SIG-M5 treated with dmso at 0.1 percent for 504 hours (cell line): ENCODE data around the gene LDLRAD3.

Source experiments
- DNase-seq: peaks from one replicate; lab custom pipeline; 2025; ENCODE audit not compliant: unreplicated experiment; lab: John Stamatoyannopoulos, UW

Gene LDLRAD3

GRCh38 chr11:36095716-36096115 is 151.9 kb downstream of the LDLRAD3 start:
- no peak for DNase-seq

GRCh38 chr11:36097219-36097650 is 153.4 kb downstream of the LDLRAD3 start:
- no peak for DNase-seq

GRCh38 chr11:36098087-36098486 is 154.2 kb downstream of the LDLRAD3 start:
- DNase-seq: no peak

- no peak for DNase-seq
Measured at GRCh38 chr11:36098853-36099375, 155.1 kb downstream of the LDLRAD3 start.

- DNase-seq: no peak
Measured at GRCh38 chr11:36101466-36101865, 157.6 kb downstream of the LDLRAD3 start.

DNA sequence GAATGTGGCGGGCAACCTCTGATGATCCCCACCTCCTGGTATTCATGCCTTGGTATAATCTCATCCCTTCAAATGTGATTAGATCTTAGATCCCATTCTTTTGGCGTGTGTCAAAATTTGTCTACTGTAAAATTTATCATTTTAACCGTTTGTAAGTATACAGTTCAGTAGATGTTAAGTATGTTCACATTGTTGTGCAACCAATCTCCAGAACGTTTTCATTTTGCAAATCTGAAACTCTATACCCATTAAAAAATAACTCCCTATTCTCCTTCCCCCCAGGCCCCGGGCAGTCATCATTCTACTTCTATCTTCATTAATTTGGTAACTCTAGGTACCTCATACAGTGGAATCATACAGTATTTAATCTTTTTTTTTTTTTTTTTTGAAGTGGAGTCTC is 159.0 kb downstream of the LDLRAD3 start:
- no peak for DNase-seq

- DNase-seq: no peak
Measured at GRCh38 chr11:36103933-36104530, 160.2 kb downstream of the LDLRAD3 start.

DNA sequence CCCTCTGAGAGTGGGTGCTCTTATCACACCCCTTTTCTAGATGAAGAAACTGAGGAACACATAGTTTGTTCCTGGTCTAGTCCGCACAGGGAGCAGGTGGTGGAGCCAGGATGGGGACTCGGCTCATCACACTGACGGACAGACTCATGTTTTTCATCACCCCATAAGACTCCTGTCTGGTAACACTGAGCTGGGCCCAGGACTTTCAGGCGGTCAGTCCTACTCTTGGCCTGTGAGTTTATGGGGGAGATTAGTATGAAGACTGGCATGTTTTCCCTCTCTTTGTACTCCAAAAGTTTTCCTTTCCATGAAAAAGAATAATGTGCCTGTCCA is 160.8 kb downstream of the LDLRAD3 start:
- no peak for DNase-seq

DNA sequence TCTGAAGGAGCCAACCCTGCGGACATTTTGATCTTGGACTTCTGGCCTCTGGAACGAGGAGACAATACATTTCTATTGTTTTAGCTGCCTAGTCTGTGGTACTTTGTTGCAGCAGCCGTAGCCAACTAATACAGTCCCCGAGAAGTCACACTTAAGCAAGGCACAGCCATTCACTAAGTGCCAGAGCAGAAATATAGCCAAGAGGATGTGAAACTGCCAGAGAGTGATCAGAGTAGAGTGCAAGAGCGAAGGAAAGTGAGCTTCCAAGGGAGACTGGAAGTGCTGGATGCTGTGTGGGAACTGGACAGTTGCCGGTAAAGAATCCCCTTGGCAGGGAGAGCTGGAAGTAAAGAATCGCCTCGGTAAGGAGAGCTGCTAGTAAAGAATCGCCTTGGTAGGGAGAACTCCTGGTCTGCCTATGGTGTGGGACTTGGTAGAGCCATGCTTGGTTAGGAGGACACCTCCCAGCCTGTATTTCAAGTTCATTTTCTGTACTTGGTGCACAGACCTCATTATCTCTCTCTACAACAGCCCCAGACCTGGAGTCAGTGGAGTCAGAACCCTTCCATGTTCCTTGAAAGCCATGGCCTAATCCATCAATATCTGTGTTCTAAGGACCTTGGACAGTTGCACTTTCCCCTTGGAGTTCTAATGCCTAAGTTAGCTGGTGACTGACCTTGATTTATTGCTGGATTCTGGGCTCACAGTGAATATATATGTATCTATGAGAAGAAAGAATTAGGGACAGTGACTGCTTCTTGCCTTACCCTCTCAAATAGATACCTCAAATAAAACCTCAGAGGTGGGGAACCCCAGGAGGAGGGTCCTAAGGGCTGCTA is 162.1 kb downstream of the LDLRAD3 start:
- DNase-seq: peak; percentile 0

GRCh38 chr11:36107547-36107946 is 163.7 kb downstream of the LDLRAD3 start:
- DNase-seq: no peak

DNA sequence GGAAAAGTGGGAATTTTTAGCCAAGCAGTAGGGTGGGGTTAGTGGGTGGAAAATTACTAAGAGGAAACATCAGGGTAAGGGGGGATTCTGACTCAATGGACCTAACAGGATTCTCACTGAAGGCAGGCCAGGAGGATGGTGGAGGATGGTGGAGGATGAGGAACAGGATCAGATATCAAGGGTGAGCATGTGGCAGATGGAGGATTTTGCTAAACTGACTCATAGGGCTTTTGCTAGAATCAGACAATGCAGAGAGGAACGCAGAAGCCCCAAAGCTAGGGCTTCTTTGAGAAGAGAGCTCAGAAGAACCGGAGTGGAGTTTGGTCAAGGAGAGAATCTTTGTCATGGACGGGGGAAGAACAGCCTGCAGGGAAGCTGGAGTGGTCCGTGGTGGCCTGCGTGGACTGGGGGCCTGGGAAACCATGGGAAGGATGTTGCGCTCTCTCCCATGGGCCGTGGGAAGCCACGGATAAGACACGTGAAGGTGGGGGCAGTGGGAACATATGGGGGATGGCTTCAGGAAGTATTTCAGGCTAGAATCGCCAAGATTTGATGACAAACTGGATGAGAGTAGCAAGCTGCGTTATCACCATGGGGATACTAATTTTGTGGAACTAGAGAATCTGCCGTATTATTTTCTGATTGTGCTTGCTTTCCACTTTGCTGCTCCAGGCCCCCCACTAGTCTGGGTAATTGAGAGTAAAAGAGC is 165.2 kb downstream of the LDLRAD3 start:
- no peak for DNase-seq

DNA sequence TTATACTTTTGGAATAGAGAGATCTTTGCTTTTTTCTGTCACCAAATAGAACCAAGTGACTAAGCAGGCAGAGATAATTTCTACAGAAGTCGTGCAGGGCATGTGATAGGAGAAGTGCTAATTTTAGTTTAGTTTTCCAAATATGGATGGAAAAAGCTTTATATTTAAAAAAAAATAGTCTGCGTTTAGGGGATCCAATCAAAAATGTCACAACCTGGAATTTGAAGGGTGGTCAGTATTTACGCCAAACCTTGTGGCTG is 165.7 kb downstream of the LDLRAD3 start:
- no peak for DNase-seq

GRCh38 chr11:36109850-36110606 is 166.2 kb downstream of the LDLRAD3 start:
- no peak for DNase-seq

DNA sequence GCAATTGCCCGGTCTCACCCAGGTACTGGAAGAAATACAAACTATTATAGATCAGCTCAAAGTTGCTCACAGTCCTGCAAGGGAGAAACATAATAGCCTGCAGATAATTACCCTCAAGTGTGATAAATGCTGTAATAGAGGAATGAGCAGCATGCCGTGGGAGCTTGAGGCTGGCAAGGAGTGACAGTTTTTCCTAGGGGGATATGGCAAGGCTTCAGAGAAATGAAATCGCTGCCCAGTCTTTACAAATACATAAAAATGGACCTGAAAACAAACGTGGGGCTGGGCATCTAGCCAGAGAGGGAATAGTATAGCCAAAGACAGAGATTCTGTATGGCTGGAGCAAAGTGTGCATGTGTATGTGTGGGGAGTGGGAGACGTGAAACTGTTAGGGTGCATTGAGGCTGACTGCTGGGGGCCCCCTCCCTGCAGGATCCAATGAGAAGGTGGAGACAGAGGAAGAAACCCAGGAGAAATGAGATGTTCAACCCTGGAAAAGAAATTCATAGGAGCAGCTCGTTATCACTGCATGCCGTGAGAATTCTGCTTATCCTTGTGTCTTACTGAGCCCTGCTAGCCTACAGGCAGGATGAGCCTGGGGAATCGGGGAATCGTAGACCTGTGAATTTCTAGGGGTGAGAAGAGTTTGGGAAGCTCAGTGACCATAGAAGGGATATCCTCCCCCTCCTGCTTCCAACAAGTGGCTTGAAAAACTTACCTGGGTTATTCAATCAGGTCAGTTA is 167.0 kb downstream of the LDLRAD3 start:
- no peak for DNase-seq

- DNase-seq: no peak
Measured at GRCh38 chr11:36114095-36114494, 170.2 kb downstream of the LDLRAD3 start.

GRCh38 chr11:36115378-36115801 is 171.5 kb downstream of the LDLRAD3 start:
- DNase-seq: no peak

GRCh38 chr11:36116161-36116560 is 172.3 kb downstream of the LDLRAD3 start:
- DNase-seq: no peak

- no peak for DNase-seq
Measured at GRCh38 chr11:36118084-36118483, 174.2 kb downstream of the LDLRAD3 start.

DNA sequence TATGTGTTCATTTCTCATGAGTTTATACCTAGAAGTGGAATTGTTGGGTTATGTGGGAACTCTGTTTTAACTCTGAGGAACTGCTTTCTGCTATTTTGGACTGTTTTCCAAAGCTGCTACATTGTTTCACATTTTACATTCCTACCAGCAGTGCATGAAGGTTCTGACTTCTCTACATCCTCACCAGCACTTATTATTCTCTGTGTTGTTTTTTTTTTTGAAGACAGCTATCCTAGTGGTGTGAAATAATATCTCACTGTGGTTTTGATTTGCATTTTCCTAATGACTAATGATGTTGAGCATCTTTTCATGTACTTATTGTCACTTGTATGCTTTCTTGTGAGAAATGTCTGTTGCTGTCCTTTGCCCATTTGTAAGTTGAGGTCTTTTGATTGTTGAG is 175.4 kb downstream of the LDLRAD3 start:
- DNase-seq: no peak

DNA sequence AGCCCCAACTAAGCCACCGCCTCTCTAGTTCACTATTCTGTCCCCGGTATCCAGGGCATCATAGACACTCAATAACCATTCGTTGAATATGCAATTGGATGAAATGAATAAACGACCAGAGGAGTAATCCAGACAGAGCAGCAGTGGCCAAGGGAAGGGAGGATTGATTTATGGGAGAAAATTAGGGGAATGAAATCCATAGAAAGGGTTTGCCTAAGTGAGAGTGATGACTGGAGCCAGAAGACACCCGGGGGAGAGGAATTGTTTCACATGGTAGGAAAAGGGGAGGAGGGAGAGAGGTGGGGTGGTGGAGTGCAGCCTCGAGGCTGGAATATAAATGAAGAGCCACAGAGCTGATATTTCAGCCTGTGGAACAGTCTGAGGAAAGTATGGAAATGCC is 177.2 kb downstream of the LDLRAD3 start:
- DNase-seq: no peak

GRCh38 chr11:36122671-36123070 is 178.8 kb downstream of the LDLRAD3 start:
- DNase-seq: no peak
